Erythroblast (primary cell): ENCODE results near the gene IL22RA2.

ENCODE experiments used
- GATA1 ChIP-seq: IDR thresholded peaks from 2 replicates; pipeline ENCODE4 v1.6.1; 2011; ENCODE audit warnings: low read depth, mild to moderate bottlenecking, control low read depth, low read length, moderate library complexity
- POLR2A ChIP-seq: IDR thresholded peaks from 2 replicates; pipeline ENCODE4 v1.6.1; 2011; ENCODE audit warnings: mild to moderate bottlenecking, low read length

GRCh38 chr6:137163732-137164318 is 9.6 kb downstream of the IL22RA2 start:
- TF ChIP-seq POLR2A (no peak), GATA1 (no peak)
